ENCODE results near the gene OTUB1. TPM values are rescaled to one million over a fixed set of nuclear protein-coding genes. Genes with fewer than 3 reads are reported as not detected.
A peak's percentile ranks its signal among the peaks of the same experiment; 100 is the strongest.

OTUB1 gene
- total RNA-seq, 1 experiment from 2014 or later, result 136 TPM

DNA sequence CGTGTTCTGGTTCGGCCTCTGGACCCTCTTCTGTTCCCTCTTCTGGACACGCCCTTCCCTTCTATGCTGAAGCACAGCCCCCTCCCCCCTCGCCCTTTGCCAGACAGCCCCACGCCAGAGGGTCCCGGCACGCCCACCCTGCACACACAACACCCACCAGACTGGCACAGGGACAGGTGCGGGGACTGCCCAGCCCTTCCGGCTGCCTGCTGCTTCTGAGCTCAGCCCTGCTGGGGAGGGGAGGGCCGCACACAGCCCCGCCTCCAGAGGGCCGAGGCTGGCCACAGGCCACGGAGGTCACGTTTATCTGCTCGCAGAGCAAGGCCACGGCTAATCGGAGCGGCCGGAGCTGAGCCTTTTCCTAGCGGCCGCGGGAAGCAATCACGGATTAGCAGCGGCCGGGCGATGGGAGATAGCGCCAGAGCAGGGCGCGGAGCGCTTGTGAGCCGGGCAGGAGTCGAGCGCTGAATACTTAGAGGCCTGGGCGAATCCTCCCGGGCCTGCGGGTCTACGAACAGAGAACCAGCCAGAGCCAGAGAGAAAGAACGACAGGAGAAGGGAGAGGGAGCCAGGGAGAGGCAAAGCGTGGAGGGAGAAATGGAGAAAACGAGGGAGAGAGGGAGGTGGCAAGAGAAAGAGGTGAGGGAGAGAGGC, 21.5 kb downstream of the OTUB1 start:
- no TSS peak for BruUV-seq (replicated peaks)
- no peaks in the 10 kb centered on the region for H3K9me3 ChIP-seq (ENCODE audit: low read depth, low read length, poor library complexity, severe bottlenecking)
- H3K27me3 ChIP-seq (replicated peaks; ENCODE audit: insufficient read depth, low read depth, low read length, poor library complexity), result no peaks in the 10 kb centered on the region
- no peak overlapping the region for H3K27ac ChIP-seq (ENCODE audit: low read depth, low read length, poor library complexity, severe bottlenecking)
- no peak for TF ChIP-seq CTCF (conservative IDR thresholded peaks at IDR 0.05; ENCODE audit: low read depth, low read length)
- no peak for TF ChIP-seq EZH2 (IDR thresholded peaks at IDR 0.05; ENCODE audit: borderline replicate concordance, low read depth, low read length, poor library complexity, severe bottlenecking)
- H3K36me3 ChIP-seq (ENCODE audit: insufficient read depth, low read length, poor library complexity, severe bottlenecking), result no peaks in the 10 kb centered on the region
- intact Hi-C loops (cut with micrococcal nuclease; ENCODE audit: unreplicated experiment), result no loop called here
- peaks cover 29% of the 10 kb centered on the region for H3K4me1 ChIP-seq (ENCODE audit: insufficient read depth, low read length, poor library complexity, severe bottlenecking)
- peak overlapping the region; percentile 22 for H3K4me3 ChIP-seq (ENCODE audit: low read depth, low read length, poor library complexity, severe bottlenecking)
- ChIA-PET POLR2A (ENCODE audit: low non-redundant PET) (no interaction called here), CTCF (interaction anchor here (1.2 kb wide), 1 partner anchor 145 kb away, joined by 3 read pairs; no protein-coding TSS in a partner anchor)
- DNase-seq (ENCODE audit: low spot score), result peak; percentile 45

GRCh38 chr11:64008283-64008913, 22.2 kb downstream of the OTUB1 start:
- Histone ChIP-seq H3K27ac (ENCODE audit: low read depth, low read length, poor library complexity, severe bottlenecking) (no peak overlapping the region), H3K9me3 (ENCODE audit: low read depth, low read length, poor library complexity, severe bottlenecking) (no peaks in the 10 kb centered on the region), H3K36me3 (ENCODE audit: insufficient read depth, low read length, poor library complexity, severe bottlenecking) (no peaks in the 10 kb centered on the region), H3K4me1 (ENCODE audit: insufficient read depth, low read length, poor library complexity, severe bottlenecking) (peaks cover 29% of the 10 kb centered on the region), H3K27me3 (replicated peaks; ENCODE audit: insufficient read depth, low read depth, low read length, poor library complexity) (no peaks in the 10 kb centered on the region), H3K4me3 (ENCODE audit: low read depth, low read length, poor library complexity, severe bottlenecking) (no peak overlapping the region)
- intact Hi-C loops (cut with micrococcal nuclease; ENCODE audit: unreplicated experiment), result no loop called here
- ChIA-PET CTCF (interaction anchor here (1.2 kb wide), 1 partner anchor 145 kb away, joined by 3 read pairs; no protein-coding TSS in a partner anchor), POLR2A (ENCODE audit: low non-redundant PET) (no interaction called here)
- TF ChIP-seq CTCF (conservative IDR thresholded peaks at IDR 0.05; ENCODE audit: low read depth, low read length) (no peak), EZH2 (IDR thresholded peaks at IDR 0.05; ENCODE audit: borderline replicate concordance, low read depth, low read length, poor library complexity, severe bottlenecking) (no peak)
- BruUV-seq (replicated peaks), result no TSS peak
- no peak for DNase-seq (ENCODE audit: low spot score)

DNA sequence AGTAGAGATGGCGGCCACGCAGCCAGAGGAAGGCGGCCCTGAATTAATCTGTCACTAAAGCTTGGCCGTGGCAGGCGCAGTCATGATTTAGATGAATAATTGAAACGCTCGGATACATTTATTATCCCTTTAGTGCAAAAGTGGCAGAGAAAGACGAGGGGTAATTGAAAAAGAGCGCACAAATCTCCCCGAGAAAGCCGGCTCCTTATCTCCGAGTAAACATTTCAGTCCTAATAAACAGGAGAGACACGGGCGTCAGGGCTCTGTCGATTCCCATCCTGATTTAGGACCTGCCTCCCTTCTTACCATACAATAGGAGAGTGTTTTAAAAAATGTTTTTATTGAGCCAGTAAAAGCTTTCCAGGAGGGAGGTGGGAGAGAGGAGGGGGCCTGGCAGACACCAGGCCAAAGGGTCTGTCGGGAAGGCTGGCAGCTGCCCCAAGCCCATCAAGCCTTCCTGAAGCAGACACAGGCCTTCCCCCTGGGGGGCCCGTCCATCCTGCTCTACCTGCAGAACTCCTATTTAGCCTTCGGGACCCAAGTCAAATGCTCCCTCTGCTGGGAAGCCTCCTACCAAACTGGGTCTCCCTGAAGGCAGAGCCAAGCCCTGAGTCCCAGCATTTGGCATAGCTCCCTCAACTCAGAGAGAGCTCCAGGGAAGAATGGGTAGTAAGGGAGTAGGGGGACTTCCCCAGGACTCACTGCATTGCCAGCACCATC, 22.8 kb downstream of the OTUB1 start:
- no peak for TF ChIP-seq EZH2 (IDR thresholded peaks at IDR 0.05; ENCODE audit: borderline replicate concordance, low read depth, low read length, poor library complexity, severe bottlenecking)
- TF ChIP-seq CTCF (conservative IDR thresholded peaks at IDR 0.05; ENCODE audit: low read depth, low read length), result no peak
- Histone ChIP-seq H3K36me3 (ENCODE audit: insufficient read depth, low read length, poor library complexity, severe bottlenecking) (no peaks in the 10 kb centered on the region), H3K27ac (ENCODE audit: low read depth, low read length, poor library complexity, severe bottlenecking) (no peak overlapping the region), H3K4me3 (ENCODE audit: low read depth, low read length, poor library complexity, severe bottlenecking) (no peak overlapping the region), H3K27me3 (replicated peaks; ENCODE audit: insufficient read depth, low read depth, low read length, poor library complexity) (no peaks in the 10 kb centered on the region), H3K9me3 (ENCODE audit: low read depth, low read length, poor library complexity, severe bottlenecking) (no peaks in the 10 kb centered on the region), H3K4me1 (ENCODE audit: insufficient read depth, low read length, poor library complexity, severe bottlenecking) (peaks cover 23% of the 10 kb centered on the region)
- POLR2A ChIA-PET (ENCODE audit: low non-redundant PET), result no interaction called here
- DNase-seq (ENCODE audit: low spot score), result no peak
- intact Hi-C loops (cut with micrococcal nuclease; ENCODE audit: unreplicated experiment), result no loop called here
- no TSS peak for BruUV-seq (replicated peaks)
- CTCF ChIA-PET, result no interaction called here

Data from A673 (cell line).